SK-N-MC (cell line): Measurements from ENCODE around the gene TANGO2.

Source experiments
- DNase-seq: peaks from one replicate; pipeline ENCODE4 v3.0.0-alpha.2; 2011; ENCODE audit warnings: low read depth, low spot score
- H3K27ac ChIP-seq: fragments of 200-600 bp; sonication (generic); 2 replicates; pipeline ENCODE4 v1.5.1; 2016; ENCODE audit warnings: mixed run types
- H3K36me3 ChIP-seq: fragments of 200-600 bp; sonication (generic); 2 replicates; pipeline ENCODE4 v1.6.1; 2017; ENCODE audit warnings: antibody characterized with exemption, low read length, mixed read lengths; ENCODE audit not compliant: insufficient read depth
- H3K4me3 ChIP-seq: fragments of 200-600 bp; sonication (generic); 2 replicates; pipeline ENCODE4 v1.5.1; 2016
- H3K9ac ChIP-seq: fragments of 200-600 bp; sonication (generic); 2 replicates; pipeline ENCODE4 v1.8.0; 2017; ENCODE audit warnings: mixed run types, mixed read lengths; ENCODE audit not compliant: insufficient read length
- H3K9me3 ChIP-seq: fragments of 200-600 bp; sonication (generic); 2 replicates; pipeline ENCODE4 v1.6.1; 2017; ENCODE audit warnings: low read depth, mild to moderate bottlenecking, antibody characterized with exemption, low read length, moderate library complexity, mixed read lengths
- EZH2 ChIP-seq: fragments of 200-600 bp; sonication (generic); IDR thresholded peaks from one replicate; pipeline ENCODE4 v1.6.1; 2017; ENCODE audit warnings: antibody characterized with exemption
- FOXP2 ChIP-seq: optimal IDR thresholded peaks from 2 replicates; pipeline ENCODE3; 2011; ENCODE audit warnings: mild to moderate bottlenecking, moderate library complexity; ENCODE audit not compliant: insufficient read depth; ENCODE audit errors: extremely low read length, control extremely low read depth
- POLR2AphosphoS5 ChIP-seq: IDR thresholded peaks from 2 replicates; pipeline ENCODE4 v1.6.1; 2012; ENCODE audit warnings: mild to moderate bottlenecking, low read depth, low read length, borderline replicate concordance

TANGO2 gene

DNA sequence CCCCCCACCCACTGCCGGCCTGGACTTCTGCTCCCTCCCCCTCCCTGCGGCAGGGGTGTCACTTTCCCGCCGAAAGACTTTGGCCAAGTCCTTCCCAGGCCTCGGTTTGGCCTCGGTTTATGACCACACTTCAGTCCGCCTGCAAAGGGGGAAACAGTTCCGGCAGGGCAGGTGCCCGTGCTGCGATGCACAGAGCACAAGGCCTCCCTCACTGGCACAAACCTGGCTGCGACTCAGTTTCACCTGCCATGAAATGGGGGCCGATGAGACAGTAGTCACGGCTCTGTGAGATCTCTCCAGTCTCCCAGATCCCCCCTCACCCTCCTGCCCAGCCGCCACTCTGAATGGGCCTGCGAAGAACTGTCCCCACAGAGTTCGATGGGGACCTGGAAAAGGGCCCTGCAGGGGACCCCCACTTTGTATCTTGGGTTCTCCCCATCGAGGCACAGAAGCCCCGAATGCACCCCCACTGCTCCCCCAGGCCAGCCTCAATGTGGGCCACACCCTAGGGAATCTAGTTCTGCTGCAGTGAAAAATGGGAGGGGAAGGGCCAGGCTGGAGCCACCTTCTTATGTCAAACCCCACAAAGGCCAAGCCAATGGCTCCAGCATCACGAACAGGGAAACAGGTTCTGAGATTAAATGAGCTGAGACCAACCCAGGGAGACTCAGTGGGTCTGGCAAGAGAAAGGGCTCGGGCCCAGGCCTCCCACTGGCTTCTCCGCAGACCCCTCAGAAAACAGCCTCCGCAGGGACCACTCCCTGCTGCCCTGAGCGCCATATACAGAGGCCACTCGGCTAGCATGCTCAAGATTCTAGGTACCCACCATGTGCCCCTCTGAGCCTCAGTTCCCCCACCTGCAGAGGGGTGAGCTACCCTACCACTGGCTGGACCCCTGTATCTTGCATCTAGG lies 33.3 kb upstream of the TANGO2 start:
- Histone ChIP-seq H3K9ac (no peak overlapping the region), H3K27ac (no peak overlapping the region), H3K36me3 (no peaks in the 10 kb centered on the region), H3K9me3 (no peaks in the 10 kb centered on the region), H3K4me3 (no peak overlapping the region)
- no peak for DNase-seq
- TF ChIP-seq POLR2AphosphoS5 = no peak
- no peak for TF ChIP-seq FOXP2

- Histone ChIP-seq H3K9me3 (no peaks in the 10 kb centered on the region), H3K4me3 (no peak overlapping the region), H3K36me3 (no peaks in the 10 kb centered on the region), H3K9ac (no peak overlapping the region), H3K27ac (no peak overlapping the region)
- no peak for DNase-seq
- no peak for TF ChIP-seq FOXP2
- TF ChIP-seq POLR2AphosphoS5 = no peak
- TF ChIP-seq EZH2 = no peak
Observed at GRCh38 chr22:19988331-19988808, 32.5 kb upstream of the TANGO2 start.

DNA sequence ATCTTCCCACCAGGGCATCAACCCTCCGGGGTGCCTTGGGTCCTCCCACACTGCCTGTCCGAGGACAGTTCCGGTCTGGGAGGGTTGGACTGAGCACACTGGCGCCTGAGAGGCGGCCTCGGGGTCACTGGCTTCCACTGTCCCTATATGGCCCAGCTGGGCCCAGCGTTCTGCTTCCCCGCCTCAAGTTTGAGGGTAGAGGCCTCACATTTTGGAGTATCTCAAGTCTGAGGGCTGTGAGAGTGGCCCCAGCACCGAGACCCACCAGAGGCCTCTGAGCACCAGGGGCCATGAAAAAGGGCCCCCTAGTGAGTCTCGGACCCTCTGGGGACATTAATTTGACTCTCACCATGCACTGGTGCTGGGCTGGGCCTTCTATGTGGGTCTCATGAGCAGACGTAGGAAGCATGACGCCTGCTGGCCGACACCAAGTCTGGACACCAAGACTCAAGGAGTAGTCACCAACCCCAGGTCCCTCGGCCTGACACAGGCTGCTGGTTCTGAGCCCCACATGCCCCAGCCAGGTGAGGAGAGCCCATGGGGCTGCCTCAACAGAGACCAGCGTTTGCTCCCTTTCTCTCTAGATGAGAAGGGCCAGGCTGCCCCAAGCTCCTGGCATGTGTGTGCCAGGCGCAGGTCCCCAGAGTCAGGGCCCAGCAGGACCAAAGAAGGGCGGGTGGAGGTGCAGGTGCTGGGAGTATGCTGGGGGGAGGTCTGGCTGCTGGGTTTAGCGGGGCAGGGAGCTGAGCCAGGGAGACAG lies 31.8 kb upstream of the TANGO2 start:
- H3K27ac ChIP-seq = no peak overlapping the region
- TF ChIP-seq EZH2 = no peak
- TF ChIP-seq POLR2AphosphoS5 = no peak
- no peak for TF ChIP-seq FOXP2
- H3K9me3 ChIP-seq = no peaks in the 10 kb centered on the region
- H3K36me3 ChIP-seq = no peaks in the 10 kb centered on the region
- H3K9ac ChIP-seq = no peak overlapping the region
- no peak for DNase-seq
- H3K4me3 ChIP-seq = no peak overlapping the region

- Histone ChIP-seq H3K27ac (no peak overlapping the region), H3K9me3 (no peaks in the 10 kb centered on the region), H3K9ac (no peak overlapping the region), H3K36me3 (no peaks in the 10 kb centered on the region), H3K4me3 (no peak overlapping the region)
- no peak for DNase-seq
- TF ChIP-seq EZH2 (no peak), POLR2AphosphoS5 (no peak), FOXP2 (no peak)
Observed at GRCh38 chr22:19989725-19990067, 31.2 kb upstream of the TANGO2 start.

GRCh38 chr22:19990188-19990587 lies 30.7 kb upstream of the TANGO2 start:
- TF ChIP-seq POLR2AphosphoS5 (no peak), EZH2 (no peak), FOXP2 (no peak)
- Histone ChIP-seq H3K9me3 (no peaks in the 10 kb centered on the region), H3K36me3 (no peaks in the 10 kb centered on the region), H3K4me3 (no peak overlapping the region), H3K27ac (no peak overlapping the region), H3K9ac (no peak overlapping the region)
- no peak for DNase-seq

DNA sequence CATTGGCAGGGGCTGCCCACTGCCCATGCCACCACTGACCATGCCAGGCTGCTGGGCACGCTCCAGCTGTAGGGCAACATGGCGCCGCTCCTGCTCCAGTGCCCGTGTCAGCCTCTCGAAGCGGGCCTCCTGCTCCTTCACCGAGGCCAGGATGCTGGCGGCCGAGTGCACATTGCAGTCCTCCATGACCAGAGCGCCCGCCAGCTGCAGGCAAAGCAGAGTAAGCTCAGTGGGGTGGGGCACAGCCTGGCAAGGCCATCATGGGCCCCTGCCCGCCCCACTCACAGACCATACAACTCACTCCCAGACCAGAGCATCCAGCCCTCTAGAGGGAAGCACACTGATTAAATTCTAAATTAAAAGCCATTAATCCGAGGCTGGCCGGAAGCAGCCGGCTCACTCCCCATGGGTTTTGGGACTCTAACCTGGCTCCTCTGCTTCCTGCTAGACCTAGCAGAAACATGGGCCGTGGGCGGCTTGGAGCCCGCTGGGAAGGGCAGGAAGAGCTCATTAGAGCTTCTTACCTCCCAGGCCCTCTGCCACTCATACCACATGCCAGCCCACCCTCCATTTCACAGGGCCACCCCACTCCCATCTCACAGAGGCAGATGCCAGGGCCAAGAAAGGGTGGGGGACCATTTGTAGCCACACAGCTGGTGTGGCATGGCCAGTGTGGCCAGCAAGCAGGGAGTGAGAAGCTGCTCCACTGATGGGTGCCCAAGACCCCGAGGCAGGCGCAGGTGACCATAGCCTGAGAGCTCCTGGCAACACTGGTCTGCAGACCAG lies 30.1 kb upstream of the TANGO2 start:
- Histone ChIP-seq H3K27ac (no peak overlapping the region), H3K9ac (no peak overlapping the region), H3K4me3 (no peak overlapping the region), H3K36me3 (no peaks in the 10 kb centered on the region), H3K9me3 (no peaks in the 10 kb centered on the region)
- TF ChIP-seq POLR2AphosphoS5 = no peak
- TF ChIP-seq EZH2 = no peak
- no peak for TF ChIP-seq FOXP2
- no peak for DNase-seq

- H3K36me3 ChIP-seq = no peaks in the 10 kb centered on the region
- no peak overlapping the region for H3K27ac ChIP-seq
- no peak for TF ChIP-seq EZH2
- no peak for TF ChIP-seq FOXP2
- TF ChIP-seq POLR2AphosphoS5 = no peak
- H3K4me3 ChIP-seq = no peak overlapping the region
- H3K9ac ChIP-seq = no peak overlapping the region
- DNase-seq = no peak
- H3K9me3 ChIP-seq = no peaks in the 10 kb centered on the region
Observed at GRCh38 chr22:19991395-19991644, 29.6 kb upstream of the TANGO2 start.

- Histone ChIP-seq H3K36me3 (no peaks in the 10 kb centered on the region), H3K27ac (no peak overlapping the region), H3K4me3 (no peak overlapping the region), H3K9me3 (no peaks in the 10 kb centered on the region), H3K9ac (no peak overlapping the region)
- TF ChIP-seq EZH2 = no peak
- TF ChIP-seq POLR2AphosphoS5 = no peak
- TF ChIP-seq FOXP2 = no peak
- no peak for DNase-seq
Observed at GRCh38 chr22:19991645-19992451, 29.1 kb upstream of the TANGO2 start.
